GM19438 (cell line): ENCODE results near the gene SNORC.

ENCODE experiments used
- ATAC-seq: cut with Tn5 transposase; IDR thresholded peaks from one replicate; pipeline ENCODE4 v1.9.1; 2021; ENCODE audit warnings: low read depth; ENCODE audit not compliant: unreplicated experiment

The SNORC gene

DNA sequence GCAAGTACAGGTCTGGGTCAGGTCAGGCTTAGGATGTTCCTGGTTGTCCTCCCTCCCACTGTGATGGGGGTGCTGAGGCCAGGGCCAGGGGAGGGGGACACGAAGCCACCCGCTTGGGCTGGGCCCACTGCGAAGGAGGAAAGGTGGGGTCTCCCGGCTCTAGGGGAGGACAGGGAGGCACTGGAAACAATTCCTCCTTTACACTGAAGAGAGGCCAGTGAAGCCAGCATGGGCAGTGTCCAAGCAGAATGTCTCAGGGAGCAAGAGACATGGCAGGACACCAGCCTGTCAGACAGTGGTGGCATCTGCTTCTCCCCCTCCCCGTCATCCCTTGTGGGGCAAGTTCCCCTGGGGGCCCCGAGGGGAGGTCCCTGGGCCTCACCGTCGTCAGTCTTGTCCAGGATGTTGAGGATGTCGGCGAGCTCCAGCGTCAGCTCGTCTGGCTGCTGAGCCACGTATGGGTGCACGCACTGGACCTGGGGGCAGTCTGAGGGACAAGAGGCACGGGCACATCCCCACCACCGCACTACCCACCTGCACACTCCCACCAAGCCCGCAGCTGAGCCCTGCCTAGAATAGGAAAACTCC lies 10.8 kb downstream of the SNORC start:
- no peak for ATAC-seq

DNA sequence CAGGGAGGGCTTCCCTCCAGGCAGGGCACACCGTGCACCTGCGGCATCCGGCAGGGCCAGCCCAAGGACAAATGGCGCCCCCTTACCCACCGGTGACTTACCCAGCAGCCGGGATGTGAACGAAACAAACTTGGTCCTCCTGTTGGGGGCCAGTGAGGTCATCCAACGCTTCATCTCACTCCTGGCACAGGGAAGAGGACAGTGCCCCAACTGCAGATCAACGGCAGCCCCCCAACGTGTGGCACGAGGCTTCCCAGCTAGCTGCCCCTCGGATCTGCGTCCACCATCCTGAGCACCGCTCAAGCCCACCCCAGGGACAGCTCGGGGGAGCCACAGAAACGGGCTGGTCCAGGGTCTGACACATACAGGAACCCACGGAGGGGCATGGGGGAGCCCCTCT lies 12.0 kb downstream of the SNORC start:
- ATAC-seq, result no peak

GRCh38 chr2:232882505-232883115 lies 12.5 kb downstream of the SNORC start:
- ATAC-seq, result no peak

GRCh38 chr2:232883116-232883721 lies 13.2 kb downstream of the SNORC start:
- ATAC-seq, result no peak

- ATAC-seq, result no peak
Measured at GRCh38 chr2:232884001-232884421, 13.9 kb downstream of the SNORC start.

- ATAC-seq, result no peak
Measured at GRCh38 chr2:232884549-232885263, 14.6 kb downstream of the SNORC start.

- ATAC-seq, result no peak
Measured at GRCh38 chr2:232885264-232885961, 15.3 kb downstream of the SNORC start.

DNA sequence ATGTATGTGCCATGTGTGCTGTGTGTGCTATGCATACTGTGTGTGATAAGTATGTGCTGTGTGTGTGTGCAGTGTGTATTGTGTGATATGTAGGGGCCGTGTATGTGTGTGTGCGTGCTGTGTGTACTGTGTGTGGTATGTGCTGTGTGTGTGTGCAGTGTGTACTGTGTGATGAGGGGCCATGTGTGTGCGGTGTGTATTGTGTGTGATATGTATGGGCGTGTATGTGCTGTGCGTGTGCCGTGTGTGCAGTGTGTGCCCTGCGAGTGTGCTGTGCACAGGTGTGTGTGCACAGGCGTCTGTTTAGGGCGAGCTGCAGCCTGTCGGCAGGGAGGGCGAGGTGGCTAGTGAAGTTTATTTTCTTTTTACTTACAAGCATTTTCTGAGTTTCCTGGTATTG lies 16.1 kb downstream of the SNORC start:
- ATAC-seq, result no peak

DNA sequence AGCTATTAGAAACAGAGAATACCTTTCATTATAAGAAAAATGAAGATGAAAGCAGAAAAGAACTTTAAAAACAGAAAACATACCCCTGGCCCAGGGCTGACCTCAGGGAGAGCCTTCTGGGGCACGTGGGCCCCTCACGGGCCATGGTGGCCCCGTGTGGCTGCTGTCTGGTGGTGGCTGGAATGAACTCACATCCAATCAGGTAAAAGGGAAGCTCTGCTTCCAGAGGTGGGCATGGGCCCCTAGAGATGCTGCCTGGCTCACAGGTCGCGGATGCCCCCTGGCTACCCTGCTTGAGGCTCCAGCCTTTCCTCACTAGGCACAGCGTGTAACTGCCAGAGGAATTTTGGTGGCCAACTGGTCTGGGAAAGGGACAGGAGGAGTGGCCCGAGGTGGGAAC lies 16.6 kb downstream of the SNORC start:
- ATAC-seq, result no peak

- ATAC-seq, result no peak
Measured at GRCh38 chr2:232887171-232887850, 17.2 kb downstream of the SNORC start.

GRCh38 chr2:232888099-232888836 lies 18.2 kb downstream of the SNORC start:
- no peak for ATAC-seq

- ATAC-seq, result no peak
Measured at GRCh38 chr2:232888839-232889529, 18.9 kb downstream of the SNORC start.

GRCh38 chr2:232889876-232890401 lies 19.9 kb downstream of the SNORC start:
- no peak for ATAC-seq

- no peak for ATAC-seq
Measured at GRCh38 chr2:232890536-232890895, 20.5 kb downstream of the SNORC start.

DNA sequence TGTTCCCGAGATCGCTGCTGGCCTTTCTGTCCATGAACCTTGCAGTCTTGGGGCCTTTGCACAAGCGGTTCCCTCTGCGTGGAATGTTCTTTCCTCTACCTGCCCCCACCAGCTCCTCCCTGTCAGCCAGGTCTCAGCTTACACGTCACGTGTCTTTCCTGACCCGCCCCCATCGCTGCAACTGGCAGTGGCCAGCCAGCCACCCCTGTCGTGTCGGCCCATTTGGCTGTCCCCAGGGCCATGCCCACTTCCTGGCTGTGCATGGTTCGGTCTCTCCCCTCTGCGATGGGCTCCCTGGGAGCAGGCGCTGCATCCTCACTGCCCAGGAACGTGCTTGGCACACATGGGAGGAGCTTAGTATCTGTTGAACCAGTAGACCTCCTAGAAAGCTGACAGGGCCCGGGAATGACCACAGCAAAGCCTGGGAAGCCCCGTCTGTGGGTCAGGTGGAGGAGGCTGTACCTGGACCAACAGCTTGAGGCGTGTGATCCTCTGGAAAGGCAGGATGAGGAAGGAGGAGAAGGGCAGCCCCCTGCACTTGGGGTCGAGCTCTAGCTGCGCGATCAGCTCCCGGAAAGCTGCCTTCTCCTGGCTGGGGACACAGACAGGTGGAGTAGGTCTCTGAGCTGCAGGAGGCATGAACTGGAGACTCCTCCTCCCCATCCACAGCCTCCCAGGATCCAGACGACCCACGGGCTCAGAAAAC lies 21.0 kb downstream of the SNORC start:
- no peak for ATAC-seq

- ATAC-seq, result no peak
Measured at GRCh38 chr2:232891621-232892071, 21.6 kb downstream of the SNORC start.

GRCh38 chr2:232892221-232892620 lies 22.2 kb downstream of the SNORC start:
- ATAC-seq, result no peak

- ATAC-seq, result no peak
Measured at GRCh38 chr2:232892843-232893242, 22.8 kb downstream of the SNORC start.
